K562 (cell line): ENCODE results near the gene CFAP20. TPM values are rescaled to one million over a fixed set of nuclear protein-coding genes. Genes with fewer than 3 reads are reported as not detected.
A peak's percentile ranks its signal among the peaks of the same experiment; 100 is the strongest.

ENCODE experiments used
- ATAC-seq: fragments of 200-7000 bp; cut with Tn5 transposase; 3 replicates; pipeline ENCODE4 v1.9.1; 2020; ENCODE audit warnings: moderate library complexity
- BruUV-seq: library from RNA; stranded (reverse); fragments of 400-500 nt; replicated peaks from 2 replicates; lab custom pipeline; 2021; lab: Mats Ljungman, UMichigan
- CTCF ChIA-PET: fragments of 300-600 bp; formaldehyde crosslinking; extraction: SDS; loops from one replicate; lab custom pipeline; 2021; ENCODE audit warnings: low intra/inter-chr PET ratio; lab: Yijun Ruan, JAX
- POLR2A ChIA-PET: fragments of 300-600, 350-650 bp; sonication (Branson Sonifier 250); formaldehyde crosslinking; extraction: SDS; loops from one replicate; lab custom pipeline; 2021; ENCODE audit warnings: antibody characterized with exemption, inconsistent platforms; lab: Yijun Ruan, JAX
- DNase-seq, 4 experiments: peaks; one replicate each; pipeline versions ENCODE4 v3.0.0 to v3.0.0-alpha.2; 2011 to 2018; ENCODE audit warnings: low spot score in 3 of 4, mixed read lengths in 3 of 4; ENCODE audit errors: extremely low read depth in 1 of 4
- FAIRE-seq: peaks from 2 replicates; lab custom pipeline; 2011; peaks lifted over from hg19 to GRCh38; lab: Jason Lieb, UNC
- H2AFZ ChIP-seq: 2 replicates; pipeline ENCODE4 v1.6.0; 2011; ENCODE audit warnings: low read depth, low read length, control low read depth, inconsistent platforms
- H3K27ac ChIP-seq: fragments of 200-600 bp; 3 replicates; pipeline ENCODE4 v1.8.0; 2011; ENCODE audit warnings: low read depth, mild to moderate bottlenecking, control low read depth, inconsistent platforms, low read length, moderate library complexity, mixed read lengths; ENCODE audit errors: extremely low read depth
- H3K27me3 ChIP-seq, 2 experiments: fragments of 300-600 bp in 1 of 2; 2 replicates in 1 of 2; 3 replicates in 1 of 2; pipeline versions ENCODE4 v1.6.0 to v1.8.0; 2011; ENCODE audit warnings: inconsistent platforms in 2 of 2, low read length in 2 of 2, mild to moderate bottlenecking in 1 of 2, mixed read lengths in 1 of 2, moderate library complexity in 1 of 2; ENCODE audit not compliant: control insufficient read depth in 2 of 2, insufficient read depth in 2 of 2
- H3K36me3 ChIP-seq: fragments of 300-600 bp; 3 replicates; pipeline ENCODE4 v1.8.0; 2011; ENCODE audit warnings: mild to moderate bottlenecking, low read length, inconsistent platforms; ENCODE audit not compliant: control insufficient read depth, insufficient read depth
- H3K4me1 ChIP-seq, 2 experiments: fragments of 200-600 bp in 1 of 2; replicated peaks in 1 of 2; 2 replicates in 1 of 2; 3 replicates in 1 of 2; pipeline versions ENCODE4 v1.5.1 to v1.8.0; 2011; ENCODE audit warnings: inconsistent platforms in 2 of 2, low read length in 2 of 2, mild to moderate bottlenecking in 1 of 2, mixed read lengths in 1 of 2, moderate library complexity in 1 of 2; ENCODE audit not compliant: control insufficient read depth in 2 of 2, insufficient read depth in 2 of 2
- H3K4me2 ChIP-seq: 2 replicates; pipeline ENCODE4 v1.6.1; 2011; ENCODE audit warnings: low read length, control low read depth, inconsistent platforms, mixed read lengths; ENCODE audit not compliant: insufficient read depth
- H3K4me3 ChIP-seq: fragments of 200-600 bp; sonication (generic), shearing (Covaris generic); 2 replicates; pipeline ENCODE4 v1.5.1; 2016; ENCODE audit warnings: control low read depth, inconsistent platforms
- H3K79me2 ChIP-seq: fragments of 200-600 bp; 3 replicates; pipeline ENCODE4 v1.8.0; 2011; ENCODE audit warnings: low read length, inconsistent platforms; ENCODE audit not compliant: control insufficient read depth, insufficient read depth
- H3K9ac ChIP-seq, 2 experiments: 2 replicates each; pipeline versions ENCODE4 v1.6.0 to v1.6.1; 2011; ENCODE audit warnings: low read depth in 2 of 2, low read length in 2 of 2, control low read depth in 1 of 2, inconsistent platforms in 1 of 2, mild to moderate bottlenecking in 1 of 2, mixed read lengths in 1 of 2; ENCODE audit not compliant: insufficient read depth in 1 of 2
- H3K9me1 ChIP-seq: one replicate; pipeline ENCODE4 v1.6.0; 2011; ENCODE audit warnings: inconsistent platforms, mild to moderate bottlenecking, low read length, moderate library complexity; ENCODE audit not compliant: control insufficient read depth, insufficient read depth
- H3K9me3 ChIP-seq: replicated peaks from 2 replicates; pipeline ENCODE4 v1.5.1; 2011; ENCODE audit warnings: low read depth, low read length, inconsistent platforms; ENCODE audit not compliant: control insufficient read depth, insufficient read depth
- H4K20me1 ChIP-seq: replicated peaks from 2 replicates; pipeline ENCODE4 v1.6.1; 2011; ENCODE audit warnings: low read length, inconsistent platforms, mixed read lengths; ENCODE audit not compliant: control insufficient read depth, insufficient read depth
- GABPB2 ChIP-seq: fragments of 250-450 bp; sonication (Bioruptor Pico); conservative IDR thresholded peaks from 2 replicates; pipeline ENCODE4 v1.5.1; 2021; ENCODE audit warnings: mild to moderate bottlenecking
- POLR2G ChIP-seq: fragments of 200-400 bp; formaldehyde crosslinking; IDR thresholded peaks from 2 replicates; pipeline ENCODE4 v1.6.1; 2017; ENCODE audit warnings: low read depth, mild to moderate bottlenecking, antibody characterized with exemption, low read length, moderate library complexity
- RBFOX2 ChIP-seq: fragments of 200-400 bp; formaldehyde crosslinking; IDR thresholded peaks from 2 replicates; pipeline ENCODE4 v1.6.1; 2017; ENCODE audit warnings: low read depth, mild to moderate bottlenecking, low read length, moderate library complexity
- RFX1 ChIP-seq: fragments of 450-650 bp; IDR thresholded peaks from 2 replicates; pipeline ENCODE4 v1.6.1; 2016; ENCODE audit warnings: mild to moderate bottlenecking, moderate library complexity
- ZFPM2 ChIP-seq: fragments of 250-450 bp; sonication (Bioruptor Pico); IDR thresholded peaks from 2 replicates; pipeline ENCODE4 v1.5.1; 2022; ENCODE audit warnings: mild to moderate bottlenecking
- WGBS: fragments of 100-300 bp; shearing (Covaris generic); methylation state at CpG from one replicate; pipeline ENCODE4 v1.1.6; 2016; ENCODE audit warnings: low coverage, mixed read lengths; ENCODE audit not compliant: insufficient coverage; ENCODE audit errors: missing lambda C conversion rate; 5-methylcytosine and 5-hydroxymethylcytosine counted together
- in situ Hi-C: fragments of 300-500 bp; cut with MboI; formaldehyde crosslinking; loops from 4 replicates; pipeline ENCODE4 v1.15.0; 2018; ENCODE audit warnings: inconsistent platforms, mixed read lengths
- intact Hi-C: fragments of 100-400 bp; cut with micrococcal nuclease; formaldehyde crosslinking; loops from 2 replicates; pipeline ENCODE4 v1.14.2; 2022
- polyA plus RNA-seq, 8 experiments: library from polyadenylated mRNA; depleted of rRNA in 4 of 8; stranded (reverse) in 5 of 8; unstranded in 3 of 8; fragments of >200 nt; fragmentation: Nextera tagmentation in 2 of 8; fragmentation: Illumina TruSeq in 1 of 8; extraction: Ambion mirVana in 2 of 8; extraction: Trizol in 1 of 8; gene quantifications; 2 replicates each; pipeline versions ENCODE4 v1.2.1 to v1.2.3, GENCODE V29; 2011 to 2014; ENCODE audit warnings: inconsistent platforms in 1 of 8, missing spikeins in 1 of 8
- total RNA-seq, 7 experiments: library from RNA; depleted of rRNA in 6 of 7; stranded (reverse); fragments of >200 nt in 6 of 7; fragmentation: Illumina TruSeq in 2 of 7; extraction: Trizol in 2 of 7; gene quantifications; 2 replicates each; pipeline versions ENCODE4 v1.2.1 to v1.2.3, GENCODE V29; 2011 to 2021; ENCODE audit warnings: low replicate concordance in 1 of 7

The CFAP20 gene
- total and polyA plus RNA-seq, 9 of the 15 experiments (the other 6 are each of a cell fraction or from before 2014, with no cell fraction given): 20.5 to 90.5 (median 75.3) TPM

GRCh38 chr16:58098207-58099096 lies 30.7 kb downstream of the CFAP20 start:
- H2AFZ ChIP-seq: no peak overlapping the region
- H3K4me2 ChIP-seq: no peak overlapping the region
- no peak overlapping the region for H3K27ac ChIP-seq
- BruUV-seq: no TSS peak
- H3K79me2 ChIP-seq: no peaks in the 10 kb centered on the region
- CTCF ChIA-PET: interaction anchor here (0.5 kb wide), 1 partner anchor 242 kb away, joined by 3 read pairs; no protein-coding TSS in a partner anchor
- in situ Hi-C loops: loop anchor here (10.0 kb wide), 1 partner anchor 204 kb away; no protein-coding TSS in a partner anchor
- intact Hi-C loops: loop anchor here (10.0 kb wide), 1 partner anchor 524 kb away; no protein-coding TSS in a partner anchor
- TF ChIP-seq POLR2G: no peak
- no peak for TF ChIP-seq ZFPM2
- TF ChIP-seq RBFOX2: no peak
- peak; percentile 82 for TF ChIP-seq RFX1
- no peak for TF ChIP-seq GABPB2 (CRISPR knock-in tag)
- peaks cover 4 to 13% of the 10 kb centered on the region in 2 experiments; a peak in 3 of 5 replicates for H3K27me3 ChIP-seq
- H3K9me1 ChIP-seq: no peaks in the 10 kb centered on the region
- no peaks in the 10 kb centered on the region for H3K9me3 ChIP-seq
- peaks cover 0 to 8% of the 10 kb centered on the region in 2 experiments; a peak in 2 of 5 replicates for H3K4me1 ChIP-seq
- POLR2A ChIA-PET: interaction anchor here (0.6 to 1.5 kb wide), 2 partner anchors 10 to 394 kb away, joined by 3 to 4 read pairs; no protein-coding TSS in a partner anchor
- ATAC-seq (no peak), FAIRE-seq (no peak), DNase-seq (no peak)
- no peak overlapping the region for H3K4me3 ChIP-seq
- 30% methylated on average over 12 of the region's 12 CpGs for WGBS
- H3K36me3 ChIP-seq: no peaks in the 10 kb centered on the region
- H4K20me1 ChIP-seq: peaks cover 3% of the 10 kb centered on the region; the same call in 1 of the 2 replicates
- no peak overlapping the region for H3K9ac ChIP-seq
